ENCODE data around the gene YTHDC1.

Gene YTHDC1

DNA sequence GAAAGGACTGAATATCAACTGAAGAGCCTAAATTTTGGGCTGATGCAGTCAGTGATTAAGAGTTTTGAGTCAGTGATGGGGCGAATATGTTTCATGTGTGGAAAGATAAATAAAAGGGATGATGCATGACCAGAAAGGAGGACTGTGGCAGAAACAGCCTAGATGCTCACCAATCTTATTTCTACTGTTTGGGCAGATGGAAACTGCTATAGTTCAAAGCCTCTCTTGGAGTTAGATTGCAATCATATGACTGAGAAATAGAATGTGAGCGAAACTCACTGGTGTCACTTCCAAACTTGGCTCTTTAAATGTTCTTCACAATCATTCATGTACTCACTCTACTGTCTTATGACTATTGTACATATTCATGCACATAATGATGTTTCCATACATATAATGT is 35.4 kb upstream of the YTHDC1 start:
- DNase-seq (ENCODE audit: low read depth): no peak
- H3K4me3 ChIP-seq (ENCODE audit: low read length): no peak overlapping the region
- TF ChIP-seq, protein P1, sequence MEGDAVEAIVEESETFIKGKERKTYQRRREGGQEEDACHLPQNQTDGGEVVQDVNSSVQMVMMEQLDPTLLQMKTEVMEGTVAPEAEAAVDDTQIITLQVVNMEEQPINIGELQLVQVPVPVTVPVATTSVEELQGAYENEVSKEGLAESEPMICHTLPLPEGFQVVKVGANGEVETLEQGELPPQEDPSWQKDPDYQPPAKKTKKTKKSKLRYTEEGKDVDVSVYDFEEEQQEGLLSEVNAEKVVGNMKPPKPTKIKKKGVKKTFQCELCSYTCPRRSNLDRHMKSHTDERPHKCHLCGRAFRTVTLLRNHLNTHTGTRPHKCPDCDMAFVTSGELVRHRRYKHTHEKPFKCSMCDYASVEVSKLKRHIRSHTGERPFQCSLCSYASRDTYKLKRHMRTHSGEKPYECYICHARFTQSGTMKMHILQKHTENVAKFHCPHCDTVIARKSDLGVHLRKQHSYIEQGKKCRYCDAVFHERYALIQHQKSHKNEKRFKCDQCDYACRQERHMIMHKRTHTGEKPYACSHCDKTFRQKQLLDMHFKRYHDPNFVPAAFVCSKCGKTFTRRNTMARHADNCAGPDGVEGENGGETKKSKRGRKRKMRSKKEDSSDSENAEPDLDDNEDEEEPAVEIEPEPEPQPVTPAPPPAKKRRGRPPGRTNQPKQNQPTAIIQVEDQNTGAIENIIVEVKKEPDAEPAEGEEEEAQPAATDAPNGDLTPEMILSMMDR (conservative IDR thresholded peaks at IDR 0.05; ENCODE audit: low read length): no peak

DNA sequence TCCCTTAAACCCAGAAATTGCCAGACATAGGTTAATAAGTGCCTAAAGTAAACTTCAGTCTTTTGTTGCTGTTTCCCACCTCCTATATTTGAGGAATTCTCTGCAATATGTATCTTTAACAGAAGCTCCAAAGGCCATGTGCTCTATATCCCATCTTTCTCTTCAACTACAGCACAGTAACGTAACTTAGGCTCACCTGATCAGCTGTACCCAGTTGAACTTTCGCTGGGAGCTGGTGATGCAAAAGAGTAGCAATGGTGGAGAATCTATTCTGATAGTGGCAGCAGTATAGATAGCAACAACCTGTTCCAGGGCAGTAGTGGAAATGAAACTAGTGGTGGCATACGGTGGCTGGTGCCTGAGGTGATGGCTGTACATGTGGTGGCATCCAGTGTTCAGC is 33.2 kb upstream of the YTHDC1 start:
- TF ChIP-seq, protein P1 (conservative IDR thresholded peaks at IDR 0.05; ENCODE audit: low read length): no peak
- no peak overlapping the region for H3K4me3 ChIP-seq (ENCODE audit: low read length)
- no peak for DNase-seq (ENCODE audit: low read depth)

DNA sequence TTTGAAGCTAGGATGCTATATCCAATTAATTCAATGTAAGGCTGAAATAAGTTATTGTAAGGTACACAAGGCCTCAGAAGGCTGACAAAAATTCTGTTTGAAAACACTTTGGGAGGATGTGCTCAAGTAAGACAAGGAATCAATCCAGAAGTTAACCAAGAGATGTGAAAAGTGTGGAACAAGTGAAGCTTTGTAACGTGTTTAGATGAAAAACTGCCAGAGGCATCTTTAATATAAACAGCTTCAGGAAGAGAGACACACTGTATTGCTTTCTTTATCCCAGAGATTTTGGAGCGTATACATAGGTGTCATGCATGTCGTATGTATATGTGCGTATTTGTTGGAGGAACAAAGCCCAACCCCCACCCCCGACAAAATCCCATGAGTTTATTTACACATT is 28.3 kb upstream of the YTHDC1 start:
- H3K4me3 ChIP-seq (ENCODE audit: low read length): no peak overlapping the region
- DNase-seq (ENCODE audit: low read depth): no peak
- TF ChIP-seq, protein P1 (conservative IDR thresholded peaks at IDR 0.05; ENCODE audit: low read length): no peak

- peak; percentile 72 for DNase-seq (ENCODE audit: low read depth)
- TF ChIP-seq, protein P1 (conservative IDR thresholded peaks at IDR 0.05; ENCODE audit: low read length): peak; percentile 100
- H3K4me3 ChIP-seq (ENCODE audit: low read length): no peak overlapping the region
Measured at GRCh38 chr4:68375667-68376559, 26.0 kb upstream of the YTHDC1 start.

GRCh38 chr4:68373513-68373912 is 23.6 kb upstream of the YTHDC1 start:
- peak overlapping the region; percentile 51 for H3K4me3 ChIP-seq (ENCODE audit: low read length)
- TF ChIP-seq, protein P1 (conservative IDR thresholded peaks at IDR 0.05; ENCODE audit: low read length): no peak
- peak; percentile 78 for DNase-seq (ENCODE audit: low read depth)

DNA sequence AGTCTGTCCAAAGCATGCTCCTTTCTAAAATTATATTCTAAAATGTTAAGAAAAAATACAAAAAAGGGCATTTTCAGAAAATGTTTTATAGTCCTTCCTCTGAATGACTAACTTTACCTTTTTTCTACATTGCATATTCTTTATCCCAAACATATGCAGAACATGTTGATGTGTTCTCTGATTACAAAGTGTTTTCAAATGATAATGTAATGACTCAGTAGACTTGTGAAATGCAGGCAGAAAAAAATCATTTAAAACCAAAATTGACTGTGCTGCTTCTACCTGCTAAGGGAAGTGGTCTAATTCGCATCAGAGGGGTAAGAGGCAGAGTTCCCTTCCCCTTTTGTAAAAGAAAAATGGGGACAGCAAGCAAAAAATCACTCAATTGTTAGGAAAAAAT is 22.7 kb upstream of the YTHDC1 start:
- DNase-seq (ENCODE audit: low read depth): peak; percentile 53
- H3K4me3 ChIP-seq (ENCODE audit: low read length): peak overlapping the region; percentile 51; the same call in 1 of the 2 replicates
- TF ChIP-seq, protein P1 (conservative IDR thresholded peaks at IDR 0.05; ENCODE audit: low read length): no peak
